HPDE6-E6E7 (cell line): ENCODE results near the gene PCK2.
"Not testable (repeated sequence)": the region's sequence is repeated elsewhere in the genome, so short reads cannot be mapped to it uniquely, and the experiment has no call there.

Experiments used
- DNase-seq: peaks from one replicate; pipeline ENCODE4 v3.0.0; 2011; ENCODE audit warnings: missing footprints; ENCODE audit errors: extremely low spot score

Gene PCK2

GRCh38 chr14:24095271-24096068 is 1.4 kb downstream of the PCK2 start:
- no peak for DNase-seq

GRCh38 chr14:24096545-24097181 is 2.6 kb downstream of the PCK2 start:
- DNase-seq, result no peak

GRCh38 chr14:24098229-24098926 is 4.3 kb downstream of the PCK2 start:
- DNase-seq, result no peak

- DNase-seq, result no peak
These were observed 5.1 kb downstream of the PCK2 start for GRCh38 chr14:24098927-24099813.

GRCh38 chr14:24100197-24100981 is 6.3 kb downstream of the PCK2 start:
- DNase-seq, result no peak

GRCh38 chr14:24100982-24101494 is 6.9 kb downstream of the PCK2 start:
- DNase-seq, result no peak

GRCh38 chr14:24102357-24103048 is 8.4 kb downstream of the PCK2 start:
- DNase-seq, result no peak

GRCh38 chr14:24103451-24103850 is 9.3 kb downstream of the PCK2 start:
- DNase-seq, result no peak

GRCh38 chr14:24105609-24106239 is 11.6 kb downstream of the PCK2 start:
- not testable (repeated sequence) for DNase-seq

- no peak for DNase-seq
These were observed 12.7 kb downstream of the PCK2 start for GRCh38 chr14:24106672-24107271.

- no peak for DNase-seq
These were observed 14.3 kb downstream of the PCK2 start for GRCh38 chr14:24108336-24108874.

- no peak for DNase-seq
These were observed 15.9 kb downstream of the PCK2 start for GRCh38 chr14:24110060-24110459.

- no peak for DNase-seq
These were observed 16.4 kb downstream of the PCK2 start for GRCh38 chr14:24110523-24110922.

GRCh38 chr14:24113379-24113800 is 19.3 kb downstream of the PCK2 start:
- DNase-seq, result no peak

GRCh38 chr14:24113801-24114531 is 19.9 kb downstream of the PCK2 start:
- peak; percentile 71 for DNase-seq

GRCh38 chr14:24114532-24115421 is 20.7 kb downstream of the PCK2 start, which contains the start of the genes DCAF11 and NRL:
Gene DCAF11 (plus strand): TSS chr14:24114777. CDS start chr14:24115595, 818 bp downstream.
Gene NRL (minus strand): TSS chr14:24114949. CDS start chr14:24082848, 32,101 bp downstream.
- peak; percentile 100 for DNase-seq
